ENCODE data around the gene CCDC197.

Gene CCDC197

GRCh38 chr14:94037954-94038353 lies 40.9 kb downstream of the CCDC197 start:
- DNase-seq (ENCODE audit: low read depth): no peak
- no peak overlapping the region for H3K4me3 ChIP-seq (ENCODE audit: low read length)
- TF ChIP-seq, protein P1, sequence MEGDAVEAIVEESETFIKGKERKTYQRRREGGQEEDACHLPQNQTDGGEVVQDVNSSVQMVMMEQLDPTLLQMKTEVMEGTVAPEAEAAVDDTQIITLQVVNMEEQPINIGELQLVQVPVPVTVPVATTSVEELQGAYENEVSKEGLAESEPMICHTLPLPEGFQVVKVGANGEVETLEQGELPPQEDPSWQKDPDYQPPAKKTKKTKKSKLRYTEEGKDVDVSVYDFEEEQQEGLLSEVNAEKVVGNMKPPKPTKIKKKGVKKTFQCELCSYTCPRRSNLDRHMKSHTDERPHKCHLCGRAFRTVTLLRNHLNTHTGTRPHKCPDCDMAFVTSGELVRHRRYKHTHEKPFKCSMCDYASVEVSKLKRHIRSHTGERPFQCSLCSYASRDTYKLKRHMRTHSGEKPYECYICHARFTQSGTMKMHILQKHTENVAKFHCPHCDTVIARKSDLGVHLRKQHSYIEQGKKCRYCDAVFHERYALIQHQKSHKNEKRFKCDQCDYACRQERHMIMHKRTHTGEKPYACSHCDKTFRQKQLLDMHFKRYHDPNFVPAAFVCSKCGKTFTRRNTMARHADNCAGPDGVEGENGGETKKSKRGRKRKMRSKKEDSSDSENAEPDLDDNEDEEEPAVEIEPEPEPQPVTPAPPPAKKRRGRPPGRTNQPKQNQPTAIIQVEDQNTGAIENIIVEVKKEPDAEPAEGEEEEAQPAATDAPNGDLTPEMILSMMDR (conservative IDR thresholded peaks at IDR 0.05; ENCODE audit: low read length): no peak

DNA sequence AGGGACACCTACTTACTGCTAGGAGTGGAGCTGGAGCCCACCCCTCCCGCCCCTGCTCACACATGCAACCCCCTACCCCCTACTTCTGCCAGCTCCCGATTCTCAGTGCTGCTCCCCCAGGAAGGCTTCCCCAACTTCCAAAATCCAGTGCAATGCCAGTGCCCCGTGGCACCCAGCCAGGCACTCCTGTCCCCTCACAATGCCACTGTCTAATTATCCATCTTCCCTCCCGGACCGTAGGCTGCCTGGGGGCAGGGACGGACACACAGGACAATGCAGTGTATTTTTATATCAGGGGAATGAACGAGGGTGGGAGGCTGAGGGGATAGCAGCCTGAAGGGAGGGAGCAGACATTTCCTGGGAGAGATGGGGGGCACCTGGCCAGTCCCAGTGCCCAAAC lies 41.4 kb downstream of the CCDC197 start:
- TF ChIP-seq, protein P1 (conservative IDR thresholded peaks at IDR 0.05; ENCODE audit: low read length): no peak
- no peak overlapping the region for H3K4me3 ChIP-seq (ENCODE audit: low read length)
- no peak for DNase-seq (ENCODE audit: low read depth)

- DNase-seq (ENCODE audit: low read depth): no peak
- TF ChIP-seq, protein P1 (conservative IDR thresholded peaks at IDR 0.05; ENCODE audit: low read length): no peak
- H3K4me3 ChIP-seq (ENCODE audit: low read length): no peak overlapping the region
Observed at GRCh38 chr14:94038921-94039629, 42.0 kb downstream of the CCDC197 start.

GRCh38 chr14:94040247-94040646 lies 43.1 kb downstream of the CCDC197 start:
- no peak for DNase-seq (ENCODE audit: low read depth)
- TF ChIP-seq, protein P1 (conservative IDR thresholded peaks at IDR 0.05; ENCODE audit: low read length): no peak
- H3K4me3 ChIP-seq (ENCODE audit: low read length): no peak overlapping the region

DNA sequence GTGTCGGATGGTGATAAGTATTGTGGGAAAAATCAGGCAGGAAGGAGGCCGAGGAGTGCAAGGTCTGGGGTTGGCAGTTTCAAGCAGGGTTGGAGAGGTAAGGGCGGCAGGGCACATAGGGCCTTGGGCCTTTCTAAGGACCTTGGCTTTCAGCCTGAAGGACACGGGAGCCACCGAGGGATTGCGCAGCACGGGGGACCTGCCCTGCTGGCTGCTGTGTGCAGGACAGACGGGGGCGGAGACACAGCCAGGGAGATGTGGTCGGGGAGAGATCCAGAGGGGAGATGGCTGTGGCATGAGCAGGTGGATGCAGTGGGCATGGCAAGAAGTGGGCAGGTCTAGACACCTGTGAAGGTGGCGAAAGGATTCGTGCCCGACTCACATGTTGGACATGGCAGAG lies 43.7 kb downstream of the CCDC197 start:
- H3K4me3 ChIP-seq (ENCODE audit: low read length): no peak overlapping the region
- DNase-seq (ENCODE audit: low read depth): no peak
- TF ChIP-seq, protein P1 (conservative IDR thresholded peaks at IDR 0.05; ENCODE audit: low read length): no peak

DNA sequence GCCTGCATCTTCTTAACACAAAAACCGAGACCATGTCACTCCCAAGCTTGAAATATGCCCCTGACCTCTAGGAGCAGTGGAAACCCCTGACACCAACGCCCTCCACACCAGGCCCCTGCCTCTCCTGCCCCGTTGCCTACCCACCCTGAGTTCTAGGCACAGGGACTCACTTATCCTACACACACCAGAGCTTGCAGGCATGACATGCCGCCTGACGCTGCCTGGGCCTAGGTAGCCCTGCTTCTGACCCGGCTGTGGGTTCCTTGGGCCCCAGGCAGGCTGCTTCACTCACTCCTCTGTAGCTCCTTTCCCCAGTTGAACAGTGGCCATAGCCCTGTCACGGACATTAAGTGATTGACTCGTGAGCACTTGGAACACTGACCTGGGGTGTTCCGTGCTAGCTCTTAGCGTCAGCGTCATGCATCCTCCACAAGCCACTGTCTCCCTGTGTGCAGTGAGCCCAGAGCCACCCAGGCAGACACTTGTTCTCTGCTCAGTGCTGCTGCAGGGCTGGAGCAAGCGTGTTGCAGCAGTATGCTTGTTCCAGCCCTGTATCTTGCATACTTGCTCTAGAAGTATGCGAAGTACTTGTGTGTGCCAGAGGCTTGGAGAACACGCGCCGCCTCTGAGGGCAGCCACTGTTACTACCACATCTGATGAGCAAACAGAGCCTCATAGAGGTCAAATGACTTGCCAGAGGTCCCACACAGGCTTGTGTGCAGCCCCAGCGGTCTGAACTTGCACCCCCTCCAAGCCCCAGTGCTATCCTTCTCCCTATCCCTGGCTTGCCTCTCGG lies 44.6 kb downstream of the CCDC197 start:
- TF ChIP-seq, protein P1 (conservative IDR thresholded peaks at IDR 0.05; ENCODE audit: low read length): no peak
- DNase-seq (ENCODE audit: low read depth): peak; percentile 86
- no peak overlapping the region for H3K4me3 ChIP-seq (ENCODE audit: low read length)

Data from AG10803 (cell line).